K562 (cell line): ENCODE measurements around the gene SAMD8. TPM values are rescaled to one million over a fixed set of nuclear protein-coding genes. Genes with fewer than 3 reads are reported as not detected.

Experiments used
- ATF1 ChIP-seq, 2 experiments: fragments of 450-650 bp in 1 of 2; IDR thresholded peaks; 2 replicates each; pipeline ENCODE4 v1.6.1; 2016; ENCODE audit warnings: missing compliant biosample characterization in 1 of 2, missing genetic modification characterization in 1 of 2
- ATF3 ChIP-seq, 2 experiments: fragments of 450-650 bp in 1 of 2; sonication (generic) in 1 of 2; formaldehyde crosslinking in 1 of 2; IDR thresholded peaks in 1 of 2; conservative IDR thresholded peaks in 1 of 2; 2 replicates each; pipeline versions ENCODE4 v1.6.1 to v1.8.1; 2016 to 2023; ENCODE audit warnings: mild to moderate bottlenecking in 2 of 2, moderate library complexity in 2 of 2, inconsistent platforms in 1 of 2, missing genetic modification reagents in 1 of 2
- CREB1 ChIP-seq, 2 experiments: sonication (generic) in 1 of 2; formaldehyde crosslinking in 1 of 2; IDR thresholded peaks; 2 replicates each; pipeline versions ENCODE4 v1.6.1 to v1.8.0; 2012 to 2022; ENCODE audit warnings: inconsistent platforms in 1 of 2, mild to moderate bottlenecking in 1 of 2, missing genetic modification reagents in 1 of 2, moderate library complexity in 1 of 2
- CREM ChIP-seq: IDR thresholded peaks from 2 replicates; pipeline ENCODE4 v1.6.1; 2014; ENCODE audit warnings: antibody characterized with exemption, low read depth
- E2F8 ChIP-seq: fragments of 450-650 bp; IDR thresholded peaks from 2 replicates; pipeline ENCODE4 v1.7.1; 2018; ENCODE audit warnings: mild to moderate bottlenecking, low read depth; ENCODE audit not compliant: partially characterized antibody
- PRDM10 ChIP-seq: fragments of 450-650 bp; IDR thresholded peaks from 2 replicates; pipeline ENCODE4 v1.6.1; 2018; ENCODE audit not compliant: partially characterized antibody
- THAP12 ChIP-seq: fragments of 250-450 bp; sonication (Bioruptor Pico); IDR thresholded peaks from 2 replicates; pipeline ENCODE4 v1.9.0; 2021; ENCODE audit warnings: mild to moderate bottlenecking, inconsistent platforms
- YY1 ChIP-seq, 3 experiments: IDR thresholded peaks; 2 replicates each; pipeline ENCODE4 v1.6.1; 2011; ENCODE audit warnings: low read length in 2 of 3, mild to moderate bottlenecking in 2 of 3, moderate library complexity in 2 of 3, borderline replicate concordance in 1 of 3, control low read depth in 1 of 3, low read depth in 1 of 3; ENCODE audit not compliant: insufficient read depth in 3 of 3, insufficient replicate concordance in 2 of 3, control insufficient read depth in 1 of 3, insufficient read length in 1 of 3; ENCODE audit errors: extremely low read depth in 1 of 3
- ZNF644 ChIP-seq: fragments of 200-800 bp; sonication (Bioruptor generic); IDR thresholded peaks from 2 replicates; pipeline ENCODE4 v1.6.1; 2016; ENCODE audit warnings: low read depth, missing genetic modification characterization, missing compliant biosample characterization
- polyA plus RNA-seq, 8 experiments: library from polyadenylated mRNA; depleted of rRNA in 4 of 8; stranded (reverse) in 5 of 8; unstranded in 3 of 8; fragments of >200 nt; fragmentation: Nextera tagmentation in 2 of 8; fragmentation: Illumina TruSeq in 1 of 8; extraction: Ambion mirVana in 2 of 8; extraction: Trizol in 1 of 8; gene quantifications; 2 replicates each; pipeline versions ENCODE4 v1.2.1 to v1.2.3, GENCODE V29; 2011 to 2014; ENCODE audit warnings: inconsistent platforms in 1 of 8, missing spikeins in 1 of 8
- total RNA-seq, 7 experiments: library from RNA; depleted of rRNA in 6 of 7; stranded (reverse); fragments of >200 nt in 6 of 7; fragmentation: Illumina TruSeq in 2 of 7; extraction: Trizol in 2 of 7; gene quantifications; 2 replicates each; pipeline versions ENCODE4 v1.2.1 to v1.2.3, GENCODE V29; 2011 to 2021; ENCODE audit warnings: low replicate concordance in 1 of 7

SAMD8 gene
- total and polyA plus RNA-seq, 9 of the 15 experiments (the other 6 are each of a cell fraction or from before 2014, with no cell fraction given), result 2.7 to 16.1 (median 6.2) TPM

GRCh38 chr10:75189266-75190096, 78.0 kb downstream of the SAMD8 start (continued):
- peak; percentile 12 for TF ChIP-seq PRDM10
- TF ChIP-seq YY1 (IDR thresholded peaks at IDR 0.05; ENCODE audit: borderline replicate concordance in 1 of 3, control insufficient read depth in 1 of 3, extremely low read depth in 1 of 3, insufficient read depth in 3 of 3, insufficient read length in 1 of 3, insufficient replicate concordance in 2 of 3, low read depth in 1 of 3, low read length in 2 of 3), result peak in 1 of 3 experiments; percentile 57
- TF ChIP-seq ZNF644 (tag), result no peak
- peak; percentile 54; the same call in 1 of the 2 replicates for TF ChIP-seq CREB1 (IDR thresholded peaks at IDR 0.05)
- no peak; the same call in 1 of the 2 replicates for TF ChIP-seq CREB1 (CRISPR knock-in tag; IDR thresholded peaks at IDR 0.05)
- no peak for TF ChIP-seq ATF1 (CRISPR knock-in tag; IDR thresholded peaks at IDR 0.05)
- 0 out of 2 replicates have a peak, but pooled peaks have one; percentile 27 for TF ChIP-seq ATF1 (tag; IDR thresholded peaks at IDR 0.05)
- TF ChIP-seq THAP12 (CRISPR knock-in tag), result no peak
- TF ChIP-seq CREM, result peak; percentile 85
- TF ChIP-seq E2F8, result no peak
- peak; percentile 39 for TF ChIP-seq ATF3 (IDR thresholded peaks at IDR 0.05)
- TF ChIP-seq ATF3 (CRISPR knock-in tag; conservative IDR thresholded peaks at IDR 0.05), result no peak
